Limb (tissue), 2 donors: ENCODE measurements around the gene SND1.

Experiments used
- DNase-seq, 2 donors: peaks; one replicate each; pipeline ENCODE4 v3.0.0-alpha.2; 2016; ENCODE audit errors: extremely low spot score in 2 of 2

The SND1 gene

GRCh38 chr7:127863082-127863481 is 211.1 kb downstream of the SND1 start:
- DNase-seq, result no peak

GRCh38 chr7:127865466-127865865 is 213.5 kb downstream of the SND1 start:
- no peak for DNase-seq

- no peak for DNase-seq
Measured at GRCh38 chr7:127870231-127870907, 218.4 kb downstream of the SND1 start.

GRCh38 chr7:127871226-127871625 is 219.2 kb downstream of the SND1 start:
- no peak for DNase-seq

- no peak for DNase-seq
Measured at GRCh38 chr7:127872122-127872521, 220.1 kb downstream of the SND1 start.

GRCh38 chr7:127873151-127873550 is 221.2 kb downstream of the SND1 start:
- no peak for DNase-seq

- no peak for DNase-seq
Measured at GRCh38 chr7:127873715-127874636, 222.0 kb downstream of the SND1 start.

- no peak for DNase-seq
Measured at GRCh38 chr7:127874951-127875608, 223.1 kb downstream of the SND1 start.

GRCh38 chr7:127876393-127876792 is 224.4 kb downstream of the SND1 start:
- DNase-seq, result no peak

- DNase-seq, result no peak
Measured at GRCh38 chr7:127877951-127878350, 226.0 kb downstream of the SND1 start.

GRCh38 chr7:127878791-127879190 is 226.8 kb downstream of the SND1 start:
- no peak for DNase-seq

GRCh38 chr7:127879436-127879835 is 227.4 kb downstream of the SND1 start:
- DNase-seq, result no peak

GRCh38 chr7:127879942-127880341 is 227.9 kb downstream of the SND1 start:
- no peak for DNase-seq

GRCh38 chr7:127880454-127880853 is 228.5 kb downstream of the SND1 start:
- DNase-seq, result no peak

- DNase-seq, result no peak
Measured at GRCh38 chr7:127881564-127881963, 229.6 kb downstream of the SND1 start.

- no peak for DNase-seq
Measured at GRCh38 chr7:127882313-127882920, 230.4 kb downstream of the SND1 start.

- no peak for DNase-seq
Measured at GRCh38 chr7:127884066-127884559, 232.1 kb downstream of the SND1 start.

GRCh38 chr7:127885222-127885772 is 233.3 kb downstream of the SND1 start:
- no peak for DNase-seq

- peak in 1 of 2 donors; percentile 6 for DNase-seq
Measured at GRCh38 chr7:127885843-127886242, 233.8 kb downstream of the SND1 start.

- no peak for DNase-seq
Measured at GRCh38 chr7:127886248-127886647, 234.3 kb downstream of the SND1 start.

GRCh38 chr7:127887096-127887495 is 235.1 kb downstream of the SND1 start:
- DNase-seq, result no peak
